ENCODE measurements around the gene ADGRD1.

DNA sequence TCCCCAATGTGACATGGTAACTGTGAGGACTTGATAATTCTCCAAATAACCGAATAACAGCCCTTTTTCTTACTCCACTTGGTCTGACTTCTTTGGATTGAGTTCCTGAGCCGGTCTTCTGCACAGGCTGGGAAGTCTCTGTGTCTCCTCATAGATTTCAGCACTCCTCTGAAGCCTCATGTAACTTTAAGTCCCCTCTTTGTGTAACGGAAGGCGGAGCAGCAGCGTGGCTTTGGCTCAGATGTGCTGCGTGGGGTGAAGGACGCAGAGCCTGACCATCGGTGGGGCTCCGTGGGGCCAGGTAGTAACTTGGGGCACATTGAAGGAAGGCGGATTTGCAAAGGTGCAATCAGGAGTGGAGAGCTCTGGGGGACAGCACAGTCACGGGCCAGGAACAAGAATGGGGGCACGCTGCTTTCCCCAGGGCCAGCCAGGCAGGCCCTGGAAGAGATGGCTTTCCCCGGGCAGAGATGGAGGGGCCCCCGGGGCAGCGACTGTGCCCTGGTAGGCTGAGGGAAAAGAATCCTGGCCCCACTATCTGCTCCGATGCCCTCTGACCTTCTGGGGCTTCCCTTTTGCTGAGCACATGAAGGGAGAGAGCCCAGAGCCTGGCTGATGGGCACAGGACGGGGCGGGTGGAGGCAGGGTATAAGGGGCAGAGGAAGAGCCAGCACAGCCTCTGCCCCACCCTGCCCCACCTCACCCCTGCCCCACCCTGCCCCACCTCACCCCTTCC lies 56.9 kb downstream of the ADGRD1 start:
- TF ChIP-seq, protein P1, sequence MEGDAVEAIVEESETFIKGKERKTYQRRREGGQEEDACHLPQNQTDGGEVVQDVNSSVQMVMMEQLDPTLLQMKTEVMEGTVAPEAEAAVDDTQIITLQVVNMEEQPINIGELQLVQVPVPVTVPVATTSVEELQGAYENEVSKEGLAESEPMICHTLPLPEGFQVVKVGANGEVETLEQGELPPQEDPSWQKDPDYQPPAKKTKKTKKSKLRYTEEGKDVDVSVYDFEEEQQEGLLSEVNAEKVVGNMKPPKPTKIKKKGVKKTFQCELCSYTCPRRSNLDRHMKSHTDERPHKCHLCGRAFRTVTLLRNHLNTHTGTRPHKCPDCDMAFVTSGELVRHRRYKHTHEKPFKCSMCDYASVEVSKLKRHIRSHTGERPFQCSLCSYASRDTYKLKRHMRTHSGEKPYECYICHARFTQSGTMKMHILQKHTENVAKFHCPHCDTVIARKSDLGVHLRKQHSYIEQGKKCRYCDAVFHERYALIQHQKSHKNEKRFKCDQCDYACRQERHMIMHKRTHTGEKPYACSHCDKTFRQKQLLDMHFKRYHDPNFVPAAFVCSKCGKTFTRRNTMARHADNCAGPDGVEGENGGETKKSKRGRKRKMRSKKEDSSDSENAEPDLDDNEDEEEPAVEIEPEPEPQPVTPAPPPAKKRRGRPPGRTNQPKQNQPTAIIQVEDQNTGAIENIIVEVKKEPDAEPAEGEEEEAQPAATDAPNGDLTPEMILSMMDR (IDR thresholded peaks at IDR 0.05; ENCODE audit: low read length): no peak
- TF ChIP-seq EZH2 (IDR thresholded peaks at IDR 0.05; ENCODE audit: borderline replicate concordance, low read length): no peak

Data from OCI-LY1 (cell line).